GM21723 (cell line): ENCODE results near the gene ERBB2.
"Not testable (repeated sequence)": the region's sequence is repeated elsewhere in the genome, so short reads cannot be mapped to it uniquely, and the experiment has no call there.

Experiments used
- ATAC-seq: cut with Tn5 transposase; IDR thresholded peaks from one replicate; pipeline ENCODE4 v1.9.1; 2021; ENCODE audit warnings: mild to moderate bottlenecking, moderate library complexity; ENCODE audit not compliant: unreplicated experiment

Gene ERBB2

DNA sequence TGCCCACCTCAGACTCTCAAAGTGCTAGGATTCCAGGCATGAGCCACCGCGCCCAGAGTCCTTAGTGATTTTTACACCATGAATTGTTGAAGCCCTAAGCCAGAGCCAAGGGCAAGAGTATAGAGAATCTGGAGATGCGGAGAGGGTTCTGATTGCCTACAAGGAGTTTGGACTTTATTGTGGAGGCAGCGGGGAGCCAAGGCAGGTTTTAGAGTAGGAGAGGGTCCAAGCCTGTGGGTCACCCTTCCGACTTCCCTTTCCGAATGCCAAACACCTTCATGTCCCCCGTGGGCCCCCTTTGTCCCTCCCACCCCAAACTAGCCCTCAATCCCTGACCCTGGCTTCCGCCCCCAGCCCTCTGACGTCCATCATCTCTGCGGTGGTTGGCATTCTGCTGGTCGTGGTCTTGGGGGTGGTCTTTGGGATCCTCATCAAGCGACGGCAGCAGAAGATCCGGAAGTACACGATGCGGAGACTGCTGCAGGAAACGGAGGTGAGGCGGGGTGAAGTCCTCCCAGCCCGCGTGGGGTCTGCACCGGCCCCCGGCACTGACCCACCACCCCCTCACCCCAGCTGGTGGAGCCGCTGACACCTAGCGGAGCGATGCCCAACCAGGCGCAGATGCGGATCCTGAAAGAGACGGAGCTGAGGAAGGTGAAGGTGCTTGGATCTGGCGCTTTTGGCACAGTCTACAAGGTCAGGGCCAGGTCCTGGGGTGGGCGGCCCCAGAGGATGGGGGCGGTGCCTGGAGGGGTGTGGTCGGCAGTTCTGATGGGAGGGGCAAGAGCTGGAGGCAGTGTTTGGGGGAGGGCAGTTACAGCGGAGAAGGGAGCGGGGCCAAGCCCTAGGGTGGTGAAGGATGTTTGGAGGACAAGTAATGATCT is 23.3 kb downstream of the ERBB2 start:
- ATAC-seq = no peak

DNA sequence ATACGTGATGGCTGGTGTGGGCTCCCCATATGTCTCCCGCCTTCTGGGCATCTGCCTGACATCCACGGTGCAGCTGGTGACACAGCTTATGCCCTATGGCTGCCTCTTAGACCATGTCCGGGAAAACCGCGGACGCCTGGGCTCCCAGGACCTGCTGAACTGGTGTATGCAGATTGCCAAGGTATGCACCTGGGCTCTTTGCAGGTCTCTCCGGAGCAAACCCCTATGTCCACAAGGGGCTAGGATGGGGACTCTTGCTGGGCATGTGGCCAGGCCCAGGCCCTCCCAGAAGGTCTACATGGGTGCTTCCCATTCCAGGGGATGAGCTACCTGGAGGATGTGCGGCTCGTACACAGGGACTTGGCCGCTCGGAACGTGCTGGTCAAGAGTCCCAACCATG is 24.9 kb downstream of the ERBB2 start:
- no peak for ATAC-seq

- not testable (repeated sequence) for ATAC-seq
Observed at GRCh38 chr17:39725923-39726322, 26.1 kb downstream of the ERBB2 start.

DNA sequence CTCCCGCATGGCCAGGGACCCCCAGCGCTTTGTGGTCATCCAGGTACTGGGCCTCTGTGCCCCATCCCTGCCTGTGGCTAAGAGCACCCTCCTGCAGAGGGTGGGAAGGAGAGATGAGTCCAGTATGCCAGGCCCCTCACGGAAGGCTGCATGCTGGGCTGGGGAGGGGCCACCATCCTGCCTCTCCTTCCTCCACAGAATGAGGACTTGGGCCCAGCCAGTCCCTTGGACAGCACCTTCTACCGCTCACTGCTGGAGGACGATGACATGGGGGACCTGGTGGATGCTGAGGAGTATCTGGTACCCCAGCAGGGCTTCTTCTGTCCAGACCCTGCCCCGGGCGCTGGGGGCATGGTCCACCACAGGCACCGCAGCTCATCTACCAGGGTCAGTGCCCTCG is 26.8 kb downstream of the ERBB2 start:
- no peak for ATAC-seq

DNA sequence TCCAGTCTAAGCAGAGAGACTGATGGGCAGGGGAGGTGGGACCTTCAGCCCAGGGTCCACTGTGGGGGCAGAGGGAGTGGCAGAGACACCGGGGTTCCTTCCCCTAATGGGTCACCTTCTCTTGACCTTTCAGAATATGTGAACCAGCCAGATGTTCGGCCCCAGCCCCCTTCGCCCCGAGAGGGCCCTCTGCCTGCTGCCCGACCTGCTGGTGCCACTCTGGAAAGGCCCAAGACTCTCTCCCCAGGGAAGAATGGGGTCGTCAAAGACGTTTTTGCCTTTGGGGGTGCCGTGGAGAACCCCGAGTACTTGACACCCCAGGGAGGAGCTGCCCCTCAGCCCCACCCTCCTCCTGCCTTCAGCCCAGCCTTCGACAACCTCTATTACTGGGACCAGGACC is 27.7 kb downstream of the ERBB2 start:
- no peak for ATAC-seq

- ATAC-seq = no peak
Observed at GRCh38 chr17:39729280-39729851, 29.5 kb downstream of the ERBB2 start.

DNA sequence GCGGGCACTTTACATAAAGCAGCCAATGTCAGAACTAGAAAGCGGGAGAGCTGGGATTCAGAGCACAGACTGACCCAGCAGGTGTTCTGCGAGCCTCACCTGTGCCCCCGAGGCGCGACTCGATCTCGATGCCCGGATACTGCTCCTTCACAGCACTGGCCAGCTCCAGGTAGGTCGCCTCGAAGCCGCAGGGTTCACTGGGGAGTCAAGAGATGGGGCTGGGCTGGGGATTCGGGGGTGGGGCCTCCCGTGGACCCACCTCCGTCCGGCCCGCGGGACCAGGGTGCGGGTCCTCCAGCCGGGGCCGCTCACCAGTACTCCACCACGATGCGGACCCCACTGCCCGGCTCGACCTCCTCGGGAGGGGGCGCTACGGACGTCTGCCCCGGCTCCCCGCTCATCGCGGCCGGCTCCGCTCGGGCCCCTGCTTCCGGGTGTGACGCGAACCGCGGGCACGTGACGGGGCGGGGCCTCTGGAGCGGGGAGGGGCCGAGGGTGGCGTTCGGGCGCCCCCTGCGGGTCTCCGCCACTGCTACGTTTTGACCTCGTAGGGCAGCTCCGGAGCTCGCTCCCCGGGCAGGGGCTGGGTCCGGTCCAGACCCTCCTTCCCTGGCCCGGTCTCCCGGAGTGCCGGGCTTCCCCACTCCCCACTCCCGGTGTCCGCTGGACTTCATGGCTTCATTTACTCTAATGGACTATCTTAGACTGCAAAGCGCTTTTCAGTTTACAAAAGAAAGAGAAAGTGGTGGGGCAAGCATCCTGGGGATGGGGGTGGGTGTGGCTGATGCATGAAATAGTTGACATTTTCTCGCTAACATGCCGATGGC is 30.4 kb downstream of the ERBB2 start, which contains the start of gene MIEN1:
TSS of gene MIEN1 (minus strand) at position 438 of the 827 bp plus-strand sequence. CDS start at position 401, 37 bp downstream.
- peak; percentile 87 for ATAC-seq

DNA sequence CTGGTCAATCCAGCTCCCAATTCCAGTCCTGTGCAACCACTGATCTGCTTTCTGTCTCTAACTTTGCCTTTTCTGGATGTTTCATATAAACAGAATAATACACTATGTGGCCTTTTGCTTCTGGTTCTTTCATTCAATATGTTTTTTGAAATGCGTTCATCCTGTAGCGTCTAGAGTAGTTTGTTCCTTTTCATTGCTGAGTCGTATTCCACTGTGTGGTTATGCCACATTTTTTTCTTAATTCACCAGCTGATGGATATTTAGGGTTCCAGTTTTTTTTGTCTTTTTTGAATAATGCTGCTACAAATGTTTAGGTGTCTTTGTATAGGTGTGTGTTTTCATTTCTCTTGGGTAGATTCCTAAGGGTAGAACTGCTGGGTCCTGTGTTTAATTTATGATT is 32.7 kb downstream of the ERBB2 start:
- no peak for ATAC-seq

DNA sequence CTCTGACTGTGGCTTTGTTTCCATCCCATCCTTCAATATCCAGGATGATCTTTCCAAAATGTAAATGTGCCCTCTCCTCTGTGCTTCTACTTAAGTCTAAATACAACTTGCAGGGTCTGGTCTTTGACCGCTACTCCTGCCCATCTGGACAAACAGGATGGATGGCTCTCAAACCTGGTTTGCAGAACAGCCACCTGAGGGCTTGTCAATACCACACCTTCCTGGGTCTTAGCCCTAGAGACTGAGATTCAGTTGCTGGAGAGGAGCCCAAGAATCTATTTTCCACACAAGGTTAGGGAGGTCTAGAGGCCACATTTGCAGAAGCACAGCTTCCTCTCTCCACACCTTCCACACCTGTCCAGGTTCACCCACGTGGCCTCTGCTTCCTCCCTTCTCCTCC is 36.0 kb downstream of the ERBB2 start:
- no peak for ATAC-seq

GRCh38 chr17:39736319-39737165 is 36.7 kb downstream of the ERBB2 start:
- ATAC-seq = no peak

GRCh38 chr17:39737206-39737759 is 37.4 kb downstream of the ERBB2 start:
- ATAC-seq = no peak

- no peak for ATAC-seq
Observed at GRCh38 chr17:39737760-39738567, 38.1 kb downstream of the ERBB2 start, which contains the start of gene GRB7. TSS of gene GRB7 (plus strand) at chr17:39737938. CDS start at chr17:39742302, 4,364 bp downstream.

DNA sequence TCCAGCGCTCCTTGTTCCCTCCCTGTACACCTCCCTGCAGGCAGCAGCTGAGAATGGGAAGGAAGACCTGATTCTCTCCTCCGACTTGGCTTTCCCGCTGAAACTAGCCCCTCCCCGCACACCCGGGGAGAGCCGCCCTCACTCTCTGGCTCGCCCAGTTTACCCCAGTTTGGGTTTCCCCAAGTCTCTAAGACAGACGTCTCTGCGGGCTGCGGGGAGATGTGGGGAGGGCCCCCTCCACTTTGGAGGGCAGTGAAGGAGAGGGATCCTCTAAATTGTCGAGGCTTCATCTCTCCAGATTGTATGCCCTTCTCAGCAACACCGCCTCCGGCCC is 38.7 kb downstream of the ERBB2 start:
- ATAC-seq = no peak

- ATAC-seq = no peak
Observed at GRCh38 chr17:39738983-39739884, 39.4 kb downstream of the ERBB2 start.

GRCh38 chr17:39739885-39740356 is 40.1 kb downstream of the ERBB2 start:
- no peak for ATAC-seq

DNA sequence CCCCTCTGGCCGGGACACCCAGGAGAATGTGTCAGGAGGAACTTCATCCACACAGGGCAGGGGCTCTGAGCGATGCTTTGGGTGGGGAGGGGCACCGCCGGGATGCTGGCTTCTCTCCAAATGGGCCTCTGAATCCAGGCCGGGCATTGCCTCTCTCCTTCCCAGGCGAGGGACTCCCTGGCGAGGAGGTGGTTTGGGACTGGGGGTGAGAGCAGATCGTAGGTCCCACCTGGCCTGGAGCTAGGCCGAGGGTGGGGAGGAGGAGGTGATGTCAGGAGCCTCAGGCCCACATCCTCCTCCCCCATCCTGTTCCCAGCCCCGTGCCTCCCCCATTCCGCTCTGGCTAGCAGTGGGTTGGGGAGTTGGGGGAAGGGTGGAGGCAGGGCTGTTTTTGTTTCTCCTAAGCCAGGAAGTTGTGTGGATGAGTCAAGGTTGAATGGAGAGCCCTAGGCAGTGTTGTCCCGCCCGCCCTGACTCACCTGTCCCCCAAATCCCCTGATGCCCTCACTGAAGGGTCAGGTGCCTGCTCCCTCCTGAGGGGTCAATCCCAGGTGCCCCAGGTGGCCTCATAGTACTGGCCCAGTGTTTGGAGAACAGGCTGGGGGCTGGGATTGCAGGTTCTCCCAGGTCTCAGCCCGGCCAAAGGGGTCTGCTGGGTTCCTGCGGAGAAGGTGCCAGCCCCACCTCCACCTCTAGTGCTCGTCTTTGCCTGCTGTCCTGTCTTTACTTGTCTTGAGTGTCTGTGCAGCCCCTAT is 40.7 kb downstream of the ERBB2 start:
- ATAC-seq = no peak

GRCh38 chr17:39742126-39742855 is 42.4 kb downstream of the ERBB2 start:
- no peak for ATAC-seq
